ENCODE results near the gene FBXL4. TPM values are rescaled to one million over a fixed set of nuclear protein-coding genes. Genes with fewer than 3 reads are reported as not detected.

The FBXL4 gene
- total RNA-seq, 1 experiment from 2014 or later, result 5.1 TPM

GRCh38 chr6:98941319-98941718, 6.4 kb downstream of the FBXL4 start:
- H3K14ac ChIP-seq (ENCODE audit: insufficient read depth, low read length), result no peak overlapping the region
- H3K23me2 ChIP-seq (ENCODE audit: insufficient read length, low read depth, low read length, poor library complexity, severe bottlenecking), result no peaks in the 10 kb centered on the region
- H3K27me3 ChIP-seq (ENCODE audit: insufficient read depth, low read length), result no peaks in the 10 kb centered on the region
- H3K36me3 Mint-ChIP-seq (ENCODE audit: insufficient read depth in 1 of 3, low read depth in 3 of 3), result peaks cover 23 to 44% (median 29%) of the 10 kb centered on the region in 3 experiments
- no peaks in the 10 kb centered on the region for H3K9me3 ChIP-seq (ENCODE audit: control insufficient read depth, low read depth, low read length)
- H3K27me3 Mint-ChIP-seq (ENCODE audit: low read depth), result no peaks in the 10 kb centered on the region
- H4K20me1 ChIP-seq (ENCODE audit: control insufficient read depth, insufficient read depth, insufficient read length), result no peaks in the 10 kb centered on the region
- H3K27ac Mint-ChIP-seq, result no peak overlapping the region
- DNase-seq, result no peak
- H3K4me3 Mint-ChIP-seq, result no peak overlapping the region
- H2BK12ac ChIP-seq (ENCODE audit: insufficient read length, low read depth, low read length), result no peak overlapping the region
- TF ChIP-seq, protein P1, sequence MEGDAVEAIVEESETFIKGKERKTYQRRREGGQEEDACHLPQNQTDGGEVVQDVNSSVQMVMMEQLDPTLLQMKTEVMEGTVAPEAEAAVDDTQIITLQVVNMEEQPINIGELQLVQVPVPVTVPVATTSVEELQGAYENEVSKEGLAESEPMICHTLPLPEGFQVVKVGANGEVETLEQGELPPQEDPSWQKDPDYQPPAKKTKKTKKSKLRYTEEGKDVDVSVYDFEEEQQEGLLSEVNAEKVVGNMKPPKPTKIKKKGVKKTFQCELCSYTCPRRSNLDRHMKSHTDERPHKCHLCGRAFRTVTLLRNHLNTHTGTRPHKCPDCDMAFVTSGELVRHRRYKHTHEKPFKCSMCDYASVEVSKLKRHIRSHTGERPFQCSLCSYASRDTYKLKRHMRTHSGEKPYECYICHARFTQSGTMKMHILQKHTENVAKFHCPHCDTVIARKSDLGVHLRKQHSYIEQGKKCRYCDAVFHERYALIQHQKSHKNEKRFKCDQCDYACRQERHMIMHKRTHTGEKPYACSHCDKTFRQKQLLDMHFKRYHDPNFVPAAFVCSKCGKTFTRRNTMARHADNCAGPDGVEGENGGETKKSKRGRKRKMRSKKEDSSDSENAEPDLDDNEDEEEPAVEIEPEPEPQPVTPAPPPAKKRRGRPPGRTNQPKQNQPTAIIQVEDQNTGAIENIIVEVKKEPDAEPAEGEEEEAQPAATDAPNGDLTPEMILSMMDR (conservative IDR thresholded peaks at IDR 0.05), result no peak
- WGBS (ENCODE audit: extremely low coverage, insufficient read length, low lambda C conversion rate), result no CpG with 5 or more reads among the region's 2 CpGs
- H3T11ph ChIP-seq (ENCODE audit: low read length), result no peak overlapping the region
- H4K91ac ChIP-seq (ENCODE audit: insufficient read length, low read depth, low read length), result no peak overlapping the region
- no peak overlapping the region for H3K18ac ChIP-seq (ENCODE audit: insufficient read length, low read depth, low read length)
- no peak overlapping the region for H2AFZ ChIP-seq (ENCODE audit: low read length)
- H3K4me1 Mint-ChIP-seq, result peaks cover 12 to 14% of the 10 kb centered on the region in 2 experiments
- no peak overlapping the region for H3K27ac ChIP-seq (ENCODE audit: insufficient read length, low read depth, low read length)
- H3K4ac ChIP-seq (ENCODE audit: low read depth, low read length), result no peak overlapping the region
- no peak overlapping the region for H2BK120ac ChIP-seq (ENCODE audit: low read depth, low read length, poor library complexity, severe bottlenecking)
- no peaks in the 10 kb centered on the region for H3K4me1 ChIP-seq (ENCODE audit: insufficient read depth, low read length)
- no peak overlapping the region for H2AK5ac ChIP-seq (ENCODE audit: insufficient read length, low read length)
- H3K56ac ChIP-seq (ENCODE audit: insufficient read length, low read depth, low read length), result no peak overlapping the region
- H2BK20ac ChIP-seq (ENCODE audit: low read depth, low read length, poor library complexity, severe bottlenecking), result no peak overlapping the region
- H4K5ac ChIP-seq (ENCODE audit: insufficient read length, low read depth, low read length), result no peak overlapping the region
- H3K79me2 ChIP-seq (ENCODE audit: insufficient read depth, low read length), result peaks cover 2% of the 10 kb centered on the region; the same call in 1 of the 2 replicates
- no peak overlapping the region for H2BK15ac ChIP-seq (ENCODE audit: low read depth, low read length)
- no peak overlapping the region for H4K8ac ChIP-seq (replicated peaks; ENCODE audit: insufficient read length, low read depth, low read length)
- H3K79me1 ChIP-seq (ENCODE audit: insufficient read depth, low read depth, low read length, poor library complexity, severe bottlenecking), result no peaks in the 10 kb centered on the region
- H3K9ac ChIP-seq (ENCODE audit: extremely low read depth, insufficient read length, low read length), result no peak overlapping the region
- peaks cover 16 to 34% of the 10 kb centered on the region in 2 experiments; a peak in 4 of 5 replicates for H3K9me3 Mint-ChIP-seq
- H3K23ac ChIP-seq (ENCODE audit: insufficient read length, low read depth, low read length), result no peak overlapping the region
- no peak overlapping the region for H3K4me2 ChIP-seq (ENCODE audit: insufficient read depth, insufficient read length, low read length)
- H2BK5ac ChIP-seq (ENCODE audit: insufficient read length, low read length), result no peak overlapping the region

All from H9 (cell line).